ENCODE measurements around the gene CFAP57.

The CFAP57 gene

GRCh38 chr1:43299101-43299500 is 127.0 kb downstream of the CFAP57 start:
- DNase-seq (ENCODE audit: low read depth), result no peak

- DNase-seq (ENCODE audit: low read depth), result no peak
These were observed 128.4 kb downstream of the CFAP57 start, which contains the start of gene TIE1 for GRCh38 chr1:43300378-43301094. TIE1 (plus strand) TSS chr1:43300982; CDS start chr1:43301072, 90 bp downstream.

GRCh38 chr1:43302201-43302600 is 130.1 kb downstream of the CFAP57 start:
- no peak for DNase-seq (ENCODE audit: low read depth)

GRCh38 chr1:43302721-43303470 is 130.8 kb downstream of the CFAP57 start:
- DNase-seq (ENCODE audit: low read depth), result no peak

- DNase-seq (ENCODE audit: low read depth), result no peak
These were observed 131.6 kb downstream of the CFAP57 start for GRCh38 chr1:43303471-43304313.

All from stimulated activated CD8-positive, alpha-beta memory T cell treated with anti-CD3 and anti-CD28 coated beads, Interleukin-12 subunit alpha, Interleukin-12 subunit beta, amount 100 ng/mL, for 4 hours (primary cell).